H1 (cell line): ENCODE measurements around the gene TGFA. TPM values are rescaled to one million over a fixed set of nuclear protein-coding genes. Genes with fewer than 3 reads are reported as not detected.

ENCODE experiments used
- CTCF ChIA-PET: fragments of 300-600 bp; sonication (Branson Sonifier 250); formaldehyde crosslinking; loops from one replicate; lab custom pipeline; 2021; ENCODE audit not compliant: partially characterized antibody; lab: Charles Lee
- POLR2A ChIA-PET: fragments of 300-600 bp; sonication (Branson Sonifier 250); formaldehyde crosslinking; loops from one replicate; lab custom pipeline; 2021; ENCODE audit warnings: inconsistent platforms; ENCODE audit not compliant: partially characterized antibody; lab: Charles Lee
- DNase-seq, 2 experiments: peaks; one replicate each; pipeline versions ENCODE4 v3.0.0 to v3.0.0-alpha.2; 2010 to 2022; ENCODE audit warnings: low spot score in 2 of 2, low read depth in 1 of 2, mixed read lengths in 1 of 2
- FAIRE-seq: peaks from 2 replicates; lab custom pipeline; 2011; peaks lifted over from hg19 to GRCh38; lab: Jason Lieb, UNC
- H2AFZ ChIP-seq: 2 replicates; pipeline ENCODE4 v1.8.1; 2012; ENCODE audit warnings: low read length, inconsistent platforms
- H2AK5ac ChIP-seq: 2 replicates; pipeline ENCODE4 v1.6.1; 2013; ENCODE audit warnings: low read depth, low read length
- H2BK120ac ChIP-seq: replicated peaks from 2 replicates; pipeline ENCODE3; 2013; ENCODE audit warnings: low read depth, low read length, inconsistent platforms
- H2BK12ac ChIP-seq: 2 replicates; pipeline ENCODE4 v1.6.1; 2013; ENCODE audit warnings: low read depth, low read length
- H2BK15ac ChIP-seq: 2 replicates; pipeline ENCODE4 v1.6.1; 2013; ENCODE audit warnings: low read length
- H2BK20ac ChIP-seq: 2 replicates; pipeline ENCODE4 v1.6.1; 2013; ENCODE audit warnings: low read length
- H2BK5ac ChIP-seq: 2 replicates; pipeline ENCODE4 v1.6.1; 2013; ENCODE audit warnings: low read depth, low read length
- H3K14ac ChIP-seq: 2 replicates; pipeline ENCODE4 v1.6.1; 2013; ENCODE audit warnings: inconsistent platforms; ENCODE audit not compliant: insufficient read length
- H3K18ac ChIP-seq: 2 replicates; pipeline ENCODE4 v1.6.1; 2013; ENCODE audit warnings: low read length; ENCODE audit errors: extremely low read depth
- H3K23ac ChIP-seq: 2 replicates; pipeline ENCODE4 v1.6.1; 2013; ENCODE audit warnings: inconsistent platforms; ENCODE audit not compliant: insufficient read length
- H3K23me2 ChIP-seq: 2 replicates; pipeline ENCODE4 v1.6.1; 2013; ENCODE audit warnings: low read depth, low read length
- H3K27ac ChIP-seq: 2 replicates; pipeline ENCODE4 v1.6.1; 2011; ENCODE audit warnings: low read depth, low read length, inconsistent platforms
- H3K27me3 ChIP-seq, 4 experiments: replicated peaks in 1 of 4; 1 replicate in 1 of 4; 2 replicates in 3 of 4; pipeline versions ENCODE4 v1.6.1 to v1.8.1; 2011 to 2013; ENCODE audit warnings: low read length in 3 of 4, mild to moderate bottlenecking in 3 of 4, inconsistent platforms in 2 of 4, mixed read lengths in 2 of 4, moderate library complexity in 1 of 4; ENCODE audit not compliant: control insufficient read depth in 3 of 4, insufficient read depth in 3 of 4; ENCODE audit errors: extremely low read depth in 1 of 4
- H3K36me3 ChIP-seq, 4 experiments: 2 replicates each; pipeline versions ENCODE4 v1.6.1 to v1.8.1; 2011 to 2013; ENCODE audit warnings: mild to moderate bottlenecking in 4 of 4, low read length in 3 of 4, moderate library complexity in 2 of 4, control low read depth in 1 of 4, inconsistent platforms in 1 of 4; ENCODE audit not compliant: insufficient read depth in 4 of 4, control insufficient read depth in 2 of 4
- H3K4ac ChIP-seq: replicated peaks from 2 replicates; pipeline ENCODE3; 2013; ENCODE audit warnings: low read length, low read depth, mixed read lengths, inconsistent platforms; ENCODE audit not compliant: insufficient read length
- H3K4me1 ChIP-seq, 4 experiments: replicated peaks in 1 of 4; 1 replicate in 1 of 4; 2 replicates in 3 of 4; pipeline versions ENCODE4 v1.6.1 to v1.8.1; 2011 to 2013; ENCODE audit warnings: low read length in 3 of 4, inconsistent platforms in 2 of 4, mixed read lengths in 1 of 4; ENCODE audit not compliant: insufficient read depth in 4 of 4, control insufficient read depth in 3 of 4
- H3K4me2 ChIP-seq, 2 experiments: 2 replicates each; pipeline versions ENCODE4 v1.6.1 to v1.8.1; 2011 to 2013; ENCODE audit warnings: low read depth in 2 of 2, low read length in 2 of 2, control low read depth in 1 of 2, inconsistent platforms in 1 of 2, mild to moderate bottlenecking in 1 of 2; ENCODE audit not compliant: insufficient read depth in 1 of 2
- H3K4me3 ChIP-seq, 4 experiments: fragments of 200-600, 300-600 bp in 1 of 4; sonication (generic), shearing (Covaris generic), sonication (Bioruptor Twin) in 1 of 4; 2 replicates each; pipeline versions ENCODE4 v1.5.1 to v1.8.1; 2011 to 2016; ENCODE audit warnings: low read length in 4 of 4, low read depth in 3 of 4, control low read depth in 2 of 4, inconsistent platforms in 2 of 4, mild to moderate bottlenecking in 2 of 4, mixed read lengths in 1 of 4, moderate library complexity in 1 of 4; ENCODE audit not compliant: insufficient read depth in 2 of 4; ENCODE audit errors: extremely low read depth in 1 of 4
- H3K56ac ChIP-seq: replicated peaks from 2 replicates; pipeline ENCODE3; 2013; ENCODE audit warnings: low read depth, mild to moderate bottlenecking, mixed read lengths, low read length, inconsistent platforms; ENCODE audit not compliant: insufficient read length
- H3K79me1 ChIP-seq: 2 replicates; pipeline ENCODE4 v1.6.1; 2013; ENCODE audit warnings: low read depth, low read length, control low read depth
- H3K79me2 ChIP-seq, 2 experiments: 2 replicates each; pipeline versions ENCODE4 v1.6.1 to v1.8.1; 2012 to 2013; ENCODE audit warnings: low read length in 2 of 2, mild to moderate bottlenecking in 2 of 2, inconsistent platforms in 1 of 2; ENCODE audit not compliant: insufficient read depth in 2 of 2, control insufficient read depth in 1 of 2
- H3K9ac ChIP-seq, 4 experiments: replicated peaks in 1 of 4; 1 replicate in 1 of 4; 2 replicates in 3 of 4; pipeline versions ENCODE4 v1.6.1 to v1.8.1; 2011 to 2013; ENCODE audit warnings: low read depth in 3 of 4, low read length in 3 of 4, control low read depth in 2 of 4, mild to moderate bottlenecking in 2 of 4, moderate library complexity in 2 of 4, inconsistent platforms in 1 of 4; ENCODE audit errors: extremely low read depth in 1 of 4
- H3K9me3 ChIP-seq, 2 experiments: 2 replicates each; pipeline versions ENCODE4 v1.6.1 to v1.8.1; 2012 to 2013; ENCODE audit warnings: mild to moderate bottlenecking in 2 of 2, moderate library complexity in 2 of 2, control low read depth in 1 of 2, inconsistent platforms in 1 of 2, low read depth in 1 of 2, low read length in 1 of 2, mixed read lengths in 1 of 2; ENCODE audit not compliant: insufficient read depth in 2 of 2
- H4K20me1 ChIP-seq, 2 experiments: replicated peaks in 1 of 2; 2 replicates each; pipeline versions ENCODE3 to v1.8.1; 2011 to 2013; ENCODE audit warnings: inconsistent platforms in 2 of 2, low read length in 2 of 2, mild to moderate bottlenecking in 1 of 2; ENCODE audit not compliant: insufficient read depth in 2 of 2, control insufficient read depth in 1 of 2
- H4K5ac ChIP-seq: 2 replicates; pipeline ENCODE4 v1.6.1; 2013; ENCODE audit warnings: low read length, low read depth, mixed read lengths, inconsistent platforms; ENCODE audit not compliant: insufficient read length
- H4K8ac ChIP-seq: 2 replicates; pipeline ENCODE4 v1.8.0; 2013; ENCODE audit warnings: mild to moderate bottlenecking, moderate library complexity, low read length, inconsistent platforms; ENCODE audit not compliant: insufficient read depth; ENCODE audit errors: extremely low read depth
- H4K91ac ChIP-seq: replicated peaks from 2 replicates; pipeline ENCODE3; 2013; ENCODE audit warnings: low read length, mixed read lengths, inconsistent platforms; ENCODE audit not compliant: insufficient read length
- CHD1 ChIP-seq: IDR thresholded peaks from 2 replicates; pipeline ENCODE4 v1.6.1; 2012; ENCODE audit warnings: low read depth, low read length, improper control_type of control experiment
- USF2 ChIP-seq: IDR thresholded peaks from 2 replicates; pipeline ENCODE4 v1.6.1; 2011; ENCODE audit warnings: low read length, improper control_type of control experiment
- WGBS, 2 experiments: shearing (Covaris generic) in 1 of 2; methylation state at CpG; one replicate each; pipeline versions ENCODE4 v1.1.6 to v1.1.7; 2013 to 2015; ENCODE audit warnings: low lambda C conversion rate in 2 of 2, mixed read lengths in 2 of 2, inconsistent platforms in 1 of 2, low coverage in 1 of 2, missing lambda C conversion rate in 1 of 2; ENCODE audit not compliant: insufficient replicate concordance in 2 of 2, insufficient coverage in 1 of 2, insufficient read length in 1 of 2; ENCODE audit errors: extremely low coverage in 1 of 2, missing lambda C conversion rate in 1 of 2; 5-methylcytosine and 5-hydroxymethylcytosine counted together
- polyA plus RNA-seq, 7 experiments: library from polyadenylated mRNA; depleted of rRNA in 3 of 7; stranded (reverse) in 5 of 7; unstranded in 2 of 7; fragments of >200 nt in 5 of 7; fragments of 200-250 nt in 2 of 7; gene quantifications; 1 replicate in 5 of 7; 2 replicates in 1 of 7; 4 replicates in 1 of 7; pipeline versions ENCODE4 v1.2.1 to v1.2.3, GENCODE V29; 2011 to 2013; ENCODE audit warnings: missing spikeins in 2 of 7, mixed read lengths in 2 of 7
- total RNA-seq: library from RNA; stranded (reverse); fragmentation: NEBNext Ultra II Directional; extraction: Animal tissue kit (Norgen Biotek cat#: 25700); gene quantifications from 2 replicates; pipeline ENCODE4 v1.2.1, GENCODE V29; 2021

TGFA gene
- total and polyA plus RNA-seq, 2 of the 8 experiments (the other 6 are each of a cell fraction or from before 2014, with no cell fraction given), result 1.8 to 3.7 TPM

- Histone ChIP-seq H2BK5ac (no peak overlapping the region), H2BK12ac (no peak overlapping the region), H4K91ac (no peak overlapping the region), H2BK15ac (no peak overlapping the region), H4K20me1 (no peaks in the 10 kb centered on the region), H3K4ac (no peak overlapping the region), H3K14ac (no peak overlapping the region), H3K56ac (no peak overlapping the region), H3K27me3 (no peaks in the 10 kb centered on the region), H3K4me3 (no peak overlapping the region), H4K5ac (no peak overlapping the region), H3K4me1 (peaks cover 0 to 10% (median 2%) of the 10 kb centered on the region in 4 experiments; a peak in 3 of 7 replicates), H2AK5ac (no peak overlapping the region), H3K9ac (no peak overlapping the region), H3K23me2 (no peaks in the 10 kb centered on the region), H3K18ac (no peak overlapping the region), H3K9me3 (no peaks in the 10 kb centered on the region), H2BK120ac (no peak overlapping the region), H3K23ac (no peak overlapping the region), H3K4me2 (no peak overlapping the region), H2BK20ac (no peak overlapping the region), H3K79me1 (no peaks in the 10 kb centered on the region), H2AFZ (no peak overlapping the region), H3K27ac (no peak overlapping the region), H3K79me2 (no peaks in the 10 kb centered on the region), H3K36me3 (no peaks in the 10 kb centered on the region), H4K8ac (no peak overlapping the region)
- CTCF ChIA-PET, result interaction anchor here (1.0 to 2.1 kb wide), 5 partner anchors 17 to 181 kb away, joined by 3 to 9 read pairs (median 5); no protein-coding TSS in a partner anchor
- no peak for FAIRE-seq
- WGBS, 2 experiments, result 86% methylated on average over 4 of the region's 4 CpGs; no CpG with 5 or more reads in 1 of the 2 experiments
- POLR2A ChIA-PET, result no interaction called here
- no peak for DNase-seq
- TF ChIP-seq USF2 (no peak), CHD1 (no peak)
Observed at GRCh38 chr2:70463997-70464396, 89.6 kb downstream of the TGFA start.
